AG09309 (cell line): ENCODE data around the gene TMEM259.

ENCODE experiments used
- DNase-seq: peaks from one replicate; pipeline ENCODE4 v3.0.0-alpha.2; 2010; ENCODE audit warnings: low read depth
- H3K4me3 ChIP-seq: 2 replicates; pipeline ENCODE4 v1.5.1; 2011; ENCODE audit warnings: mild to moderate bottlenecking, low read depth, low read length, moderate library complexity; ENCODE audit not compliant: control insufficient read depth
- CTCF ChIP-seq: IDR thresholded peaks from 2 replicates; pipeline ENCODE4 v1.5.1; 2011; ENCODE audit warnings: mild to moderate bottlenecking, low read depth, low read length, inconsistent platforms; ENCODE audit not compliant: insufficient read depth, control insufficient read depth; ENCODE audit errors: missing control alignments

Gene TMEM259

GRCh38 chr19:1063030-1063908 is 42.3 kb upstream of the TMEM259 start:
- DNase-seq, result no peak
- TF ChIP-seq CTCF, result no peak
- H3K4me3 ChIP-seq, result no peak overlapping the region

GRCh38 chr19:1062387-1063029 is 41.6 kb upstream of the TMEM259 start:
- DNase-seq, result no peak
- no peak for TF ChIP-seq CTCF
- H3K4me3 ChIP-seq, result no peak overlapping the region

GRCh38 chr19:1061987-1062386 is 41.1 kb upstream of the TMEM259 start:
- no peak overlapping the region for H3K4me3 ChIP-seq
- DNase-seq, result no peak
- TF ChIP-seq CTCF, result no peak

GRCh38 chr19:1060689-1061088 is 39.8 kb upstream of the TMEM259 start:
- DNase-seq, result no peak
- H3K4me3 ChIP-seq, result no peak overlapping the region
- TF ChIP-seq CTCF, result no peak

- no peak for DNase-seq
- no peak for TF ChIP-seq CTCF
- no peak overlapping the region for H3K4me3 ChIP-seq
These were observed 37.2 kb upstream of the TMEM259 start for GRCh38 chr19:1058112-1058511.

GRCh38 chr19:1057176-1057855 is 36.4 kb upstream of the TMEM259 start:
- H3K4me3 ChIP-seq, result no peak overlapping the region
- DNase-seq, result no peak
- no peak for TF ChIP-seq CTCF
